Measurements from ENCODE around the gene CLSTN2.
A peak's percentile ranks its signal among the peaks of the same experiment; 100 is the strongest.

Gene CLSTN2

GRCh38 chr3:140073278-140074045 lies 138.5 kb downstream of the CLSTN2 start:
- Histone ChIP-seq H3K27ac (replicated peaks; ENCODE audit: low read length) (no peak overlapping the region), H3K9ac (ENCODE audit: low read depth, low read length, poor library complexity) (peak overlapping the region; percentile 67), H3K27me3 (ENCODE audit: control insufficient read depth in 3 of 3, insufficient read depth in 3 of 3, low read depth in 1 of 3, low read length in 3 of 3) (no peaks in the 10 kb centered on the region), H3K79me1 (ENCODE audit: low read depth, low read length) (no peaks in the 10 kb centered on the region), H2AK5ac (ENCODE audit: low read depth, low read length) (no peak overlapping the region), H3K4me1 (ENCODE audit: control insufficient read depth in 2 of 2, insufficient read depth in 1 of 2, low read depth in 1 of 2, low read length in 2 of 2) (no peaks in the 10 kb centered on the region), H3K18ac (ENCODE audit: low read length) (no peak overlapping the region), H3K4ac (ENCODE audit: low read length) (no peak overlapping the region), H2BK5ac (ENCODE audit: low read length) (no peak overlapping the region), H2BK15ac (ENCODE audit: low read length) (no peak overlapping the region), H3K36me3 (replicated peaks in 1 of 2; ENCODE audit: control insufficient read depth in 2 of 2, insufficient read depth in 2 of 2, low read length in 2 of 2) (no peaks in the 10 kb centered on the region), H3K4me3 (ENCODE audit: low read length in 2 of 2) (no peak overlapping the region), H3K9me3 (replicated peaks in 1 of 2; ENCODE audit: control insufficient read depth in 2 of 2, insufficient read depth in 1 of 2, low read depth in 1 of 2, low read length in 2 of 2) (no peaks in the 10 kb centered on the region), H2BK120ac (ENCODE audit: low read depth, low read length) (no peak overlapping the region), H3K4me2 (ENCODE audit: insufficient read depth, low read length, poor library complexity, severe bottlenecking) (no peak overlapping the region), H2BK12ac (ENCODE audit: low read length) (no peak overlapping the region), H2AFZ (ENCODE audit: low read length) (no peak overlapping the region), H4K8ac (ENCODE audit: low read depth, low read length) (no peak overlapping the region), H4K91ac (ENCODE audit: low read depth, low read length, poor library complexity) (no peak overlapping the region), H3K14ac (ENCODE audit: low read length) (no peak overlapping the region), H3K23ac (ENCODE audit: low read depth, low read length, poor library complexity) (no peak overlapping the region)
- no peak for DNase-seq (ENCODE audit: low spot score)
- no CpG with 5 or more reads among the region's 3 CpGs for WGBS, 2 donors (ENCODE audit: extremely low coverage in 2 of 2, insufficient read length in 2 of 2, insufficient replicate concordance in 1 of 2)

GRCh38 chr3:140076552-140076951 lies 141.6 kb downstream of the CLSTN2 start:
- no peak overlapping the region for H3K4me3 ChIP-seq (ENCODE audit: low read length in 2 of 2)
- no peak overlapping the region for H2BK5ac ChIP-seq (ENCODE audit: low read length)
- no peak overlapping the region for H2AK5ac ChIP-seq (ENCODE audit: low read depth, low read length)
- no peak overlapping the region for H3K27ac ChIP-seq (replicated peaks; ENCODE audit: low read length)
- H3K4ac ChIP-seq (ENCODE audit: low read length) = no peak overlapping the region
- H3K23ac ChIP-seq (ENCODE audit: low read depth, low read length, poor library complexity) = no peak overlapping the region
- no peak overlapping the region for H4K8ac ChIP-seq (ENCODE audit: low read depth, low read length)
- H3K4me1 ChIP-seq (ENCODE audit: control insufficient read depth in 2 of 2, insufficient read depth in 1 of 2, low read depth in 1 of 2, low read length in 2 of 2) = no peaks in the 10 kb centered on the region
- no peaks in the 10 kb centered on the region for H3K36me3 ChIP-seq (replicated peaks in 1 of 2; ENCODE audit: control insufficient read depth in 2 of 2, insufficient read depth in 2 of 2, low read length in 2 of 2)
- H2BK120ac ChIP-seq (ENCODE audit: low read depth, low read length) = no peak overlapping the region
- H3K9ac ChIP-seq (ENCODE audit: low read depth, low read length, poor library complexity) = no peak overlapping the region
- no peak overlapping the region for H3K4me2 ChIP-seq (ENCODE audit: insufficient read depth, low read length, poor library complexity, severe bottlenecking)
- no peaks in the 10 kb centered on the region for H3K79me1 ChIP-seq (ENCODE audit: low read depth, low read length)
- no peak overlapping the region for H4K91ac ChIP-seq (ENCODE audit: low read depth, low read length, poor library complexity)
- H2BK12ac ChIP-seq (ENCODE audit: low read length) = no peak overlapping the region
- H3K14ac ChIP-seq (ENCODE audit: low read length) = no peak overlapping the region
- H2AFZ ChIP-seq (ENCODE audit: low read length) = no peak overlapping the region
- H3K27me3 ChIP-seq (ENCODE audit: control insufficient read depth in 3 of 3, insufficient read depth in 3 of 3, low read depth in 1 of 3, low read length in 3 of 3) = no peaks in the 10 kb centered on the region
- DNase-seq (ENCODE audit: low spot score) = no peak
- no peak overlapping the region for H3K18ac ChIP-seq (ENCODE audit: low read length)
- no peak overlapping the region for H2BK15ac ChIP-seq (ENCODE audit: low read length)
- WGBS, 2 donors (ENCODE audit: extremely low coverage in 2 of 2, insufficient read length in 2 of 2, insufficient replicate concordance in 1 of 2) = no CpG with 5 or more reads among the region's 3 CpGs
- H3K9me3 ChIP-seq (replicated peaks in 1 of 2; ENCODE audit: control insufficient read depth in 2 of 2, insufficient read depth in 1 of 2, low read depth in 1 of 2, low read length in 2 of 2) = no peaks in the 10 kb centered on the region

- Histone ChIP-seq H3K27ac (replicated peaks; ENCODE audit: low read length) (no peak overlapping the region), H3K4me3 (ENCODE audit: low read length in 2 of 2) (no peak overlapping the region), H3K9me3 (replicated peaks in 1 of 2; ENCODE audit: control insufficient read depth in 2 of 2, insufficient read depth in 1 of 2, low read depth in 1 of 2, low read length in 2 of 2) (no peaks in the 10 kb centered on the region), H2BK5ac (ENCODE audit: low read length) (no peak overlapping the region), H2BK120ac (ENCODE audit: low read depth, low read length) (no peak overlapping the region), H3K4me2 (ENCODE audit: insufficient read depth, low read length, poor library complexity, severe bottlenecking) (no peak overlapping the region), H2BK12ac (ENCODE audit: low read length) (no peak overlapping the region), H3K36me3 (replicated peaks in 1 of 2; ENCODE audit: control insufficient read depth in 2 of 2, insufficient read depth in 2 of 2, low read length in 2 of 2) (no peaks in the 10 kb centered on the region), H3K4ac (ENCODE audit: low read length) (no peak overlapping the region), H3K79me1 (ENCODE audit: low read depth, low read length) (no peaks in the 10 kb centered on the region), H2AFZ (ENCODE audit: low read length) (no peak overlapping the region), H4K8ac (ENCODE audit: low read depth, low read length) (no peak overlapping the region), H2AK5ac (ENCODE audit: low read depth, low read length) (no peak overlapping the region), H3K9ac (ENCODE audit: low read depth, low read length, poor library complexity) (no peak overlapping the region), H3K4me1 (ENCODE audit: control insufficient read depth in 2 of 2, insufficient read depth in 1 of 2, low read depth in 1 of 2, low read length in 2 of 2) (no peaks in the 10 kb centered on the region), H3K14ac (ENCODE audit: low read length) (no peak overlapping the region), H3K27me3 (ENCODE audit: control insufficient read depth in 3 of 3, insufficient read depth in 3 of 3, low read depth in 1 of 3, low read length in 3 of 3) (no peaks in the 10 kb centered on the region), H4K91ac (ENCODE audit: low read depth, low read length, poor library complexity) (no peak overlapping the region), H2BK15ac (ENCODE audit: low read length) (no peak overlapping the region), H3K23ac (ENCODE audit: low read depth, low read length, poor library complexity) (no peak overlapping the region), H3K18ac (ENCODE audit: low read length) (no peak overlapping the region)
- DNase-seq (ENCODE audit: low spot score) = no peak
- no CpG with 5 or more reads among the region's 3 CpGs for WGBS, 2 donors (ENCODE audit: extremely low coverage in 2 of 2, insufficient read length in 2 of 2, insufficient replicate concordance in 1 of 2)
These were observed 142.4 kb downstream of the CLSTN2 start for GRCh38 chr3:140077406-140077805.

GRCh38 chr3:140078343-140078742 lies 143.4 kb downstream of the CLSTN2 start:
- H2AK5ac ChIP-seq (ENCODE audit: low read depth, low read length) = no peak overlapping the region
- no peak overlapping the region for H2BK15ac ChIP-seq (ENCODE audit: low read length)
- H3K27ac ChIP-seq (replicated peaks; ENCODE audit: low read length) = no peak overlapping the region
- no peak overlapping the region for H4K91ac ChIP-seq (ENCODE audit: low read depth, low read length, poor library complexity)
- no peak overlapping the region for H2BK120ac ChIP-seq (ENCODE audit: low read depth, low read length)
- no peaks in the 10 kb centered on the region for H3K36me3 ChIP-seq (replicated peaks in 1 of 2; ENCODE audit: control insufficient read depth in 2 of 2, insufficient read depth in 2 of 2, low read length in 2 of 2)
- H3K4me1 ChIP-seq (ENCODE audit: control insufficient read depth in 2 of 2, insufficient read depth in 1 of 2, low read depth in 1 of 2, low read length in 2 of 2) = no peaks in the 10 kb centered on the region
- H2BK12ac ChIP-seq (ENCODE audit: low read length) = no peak overlapping the region
- H3K23ac ChIP-seq (ENCODE audit: low read depth, low read length, poor library complexity) = no peak overlapping the region
- no peaks in the 10 kb centered on the region for H3K9me3 ChIP-seq (replicated peaks in 1 of 2; ENCODE audit: control insufficient read depth in 2 of 2, insufficient read depth in 1 of 2, low read depth in 1 of 2, low read length in 2 of 2)
- no peak overlapping the region for H3K4me2 ChIP-seq (ENCODE audit: insufficient read depth, low read length, poor library complexity, severe bottlenecking)
- H3K27me3 ChIP-seq (ENCODE audit: control insufficient read depth in 3 of 3, insufficient read depth in 3 of 3, low read depth in 1 of 3, low read length in 3 of 3) = no peaks in the 10 kb centered on the region
- DNase-seq (ENCODE audit: low spot score) = no peak
- no peak overlapping the region for H2AFZ ChIP-seq (ENCODE audit: low read length)
- H4K8ac ChIP-seq (ENCODE audit: low read depth, low read length) = no peak overlapping the region
- H3K18ac ChIP-seq (ENCODE audit: low read length) = no peak overlapping the region
- no peak overlapping the region for H2BK5ac ChIP-seq (ENCODE audit: low read length)
- no peak overlapping the region for H3K4me3 ChIP-seq (ENCODE audit: low read length in 2 of 2)
- H3K4ac ChIP-seq (ENCODE audit: low read length) = no peak overlapping the region
- H3K14ac ChIP-seq (ENCODE audit: low read length) = no peak overlapping the region
- H3K79me1 ChIP-seq (ENCODE audit: low read depth, low read length) = no peaks in the 10 kb centered on the region
- no CpG with 5 or more reads among the region's 4 CpGs for WGBS, 2 donors (ENCODE audit: extremely low coverage in 2 of 2, insufficient read length in 2 of 2, insufficient replicate concordance in 1 of 2)
- no peak overlapping the region for H3K9ac ChIP-seq (ENCODE audit: low read depth, low read length, poor library complexity)

Measured in neuronal stem cell (in vitro differentiated cells).